Vein endothelial cell (primary cell): ENCODE measurements around the gene RIMS1. TPM values are rescaled to one million over a fixed set of nuclear protein-coding genes. Genes with fewer than 3 reads are reported as not detected.

Experiments
- total RNA-seq: library from RNA; depleted of rRNA; stranded (reverse); fragments of >200 nt; gene quantifications from 2 replicates; pipeline ENCODE4 v1.2.3, GENCODE V29; 2012

Gene RIMS1
- total RNA-seq, result 3.2 and 12.7 TPM in 2 replicates

GRCh38 chr6:71886184-71887005 is at the start of gene RIMS1:
Gene RIMS1 (plus strand): TSS chr6:71886550. CDS start chr6:71887024, 474 bp downstream.

